Memory B cell (primary cell): ENCODE data around the gene ADGB.
"Not testable (repeated sequence)": the region's sequence is repeated elsewhere in the genome, so short reads cannot be mapped to it uniquely, and the experiment has no call there.

ENCODE experiments used
- ATAC-seq: fragments of 150-1000 bp; cut with Tn5 transposase; 2 replicates; pipeline ENCODE4 v1.10.0; 2021; ENCODE audit warnings: low read depth, mild to moderate bottlenecking, moderate library complexity
- DNase-seq, 2 donors: peaks; one replicate each; pipeline ENCODE4 v3.0.0; 2022; ENCODE audit warnings: low spot score in 2 of 2
- H3K27ac Mint-ChIP-seq: one replicate; pipeline ENCODE4 v1.8.0; 2022; ENCODE audit warnings: mild to moderate bottlenecking, moderate library complexity, mixed read lengths
- H3K27me3 Mint-ChIP-seq: one replicate; pipeline ENCODE4 v1.8.0; 2022; ENCODE audit warnings: mixed read lengths
- H3K36me3 Mint-ChIP-seq: one replicate; pipeline ENCODE4 v1.8.0; 2022; ENCODE audit warnings: mild to moderate bottlenecking, mixed read lengths
- H3K4me1 Mint-ChIP-seq: one replicate; pipeline ENCODE4 v1.8.0; 2022; ENCODE audit warnings: mixed read lengths
- H3K4me3 Mint-ChIP-seq: one replicate; pipeline ENCODE4 v1.8.0; 2022; ENCODE audit warnings: mild to moderate bottlenecking, moderate library complexity, mixed read lengths
- H3K9me3 Mint-ChIP-seq: one replicate; pipeline ENCODE4 v1.8.0; 2022; ENCODE audit warnings: mixed read lengths

ADGB gene

GRCh38 chr6:146753306-146753705 lies 154.5 kb downstream of the ADGB start:
- DNase-seq (no peak), ATAC-seq (no peak)
- Mint-ChIP-seq H3K4me3 (no peak overlapping the region), H3K27me3 (no peaks in the 10 kb centered on the region), H3K4me1 (no peaks in the 10 kb centered on the region), H3K27ac (no peak overlapping the region), H3K9me3 (peaks cover 2% of the 10 kb centered on the region), H3K36me3 (no peaks in the 10 kb centered on the region)

GRCh38 chr6:146767632-146768031 lies 168.9 kb downstream of the ADGB start:
- peaks cover 2% of the 10 kb centered on the region for H3K4me1 Mint-ChIP-seq
- H3K27me3 Mint-ChIP-seq = peaks cover 3% of the 10 kb centered on the region
- H3K36me3 Mint-ChIP-seq = no peaks in the 10 kb centered on the region
- no peaks in the 10 kb centered on the region for H3K9me3 Mint-ChIP-seq
- no peak overlapping the region for H3K4me3 Mint-ChIP-seq
- no peak for DNase-seq
- no peak for ATAC-seq
- no peak overlapping the region for H3K27ac Mint-ChIP-seq

GRCh38 chr6:146768722-146769121 lies 169.9 kb downstream of the ADGB start:
- Mint-ChIP-seq H3K4me1 (peaks cover 2% of the 10 kb centered on the region), H3K36me3 (no peaks in the 10 kb centered on the region), H3K27ac (no peak overlapping the region), H3K4me3 (no peak overlapping the region), H3K27me3 (peaks cover 3% of the 10 kb centered on the region), H3K9me3 (no peaks in the 10 kb centered on the region)
- no peak for DNase-seq
- ATAC-seq = no peak

- Mint-ChIP-seq H3K36me3 (no peaks in the 10 kb centered on the region), H3K27ac (no peak overlapping the region), H3K27me3 (peaks cover 3% of the 10 kb centered on the region), H3K4me3 (no peak overlapping the region), H3K4me1 (peaks cover 2% of the 10 kb centered on the region), H3K9me3 (no peaks in the 10 kb centered on the region)
- ATAC-seq (no peak), DNase-seq (no peak)
Observed at GRCh38 chr6:146770275-146770964, 171.6 kb downstream of the ADGB start.

- Mint-ChIP-seq H3K36me3 (no peaks in the 10 kb centered on the region), H3K27me3 (peaks cover 3% of the 10 kb centered on the region), H3K4me3 (no peak overlapping the region), H3K9me3 (no peaks in the 10 kb centered on the region), H3K4me1 (peaks cover 2% of the 10 kb centered on the region), H3K27ac (no peak overlapping the region)
- no peak for DNase-seq
- peak; percentile 48 for ATAC-seq
Observed at GRCh38 chr6:146770965-146771735, 172.4 kb downstream of the ADGB start.

GRCh38 chr6:146775220-146775619 lies 176.4 kb downstream of the ADGB start:
- H3K4me1 Mint-ChIP-seq = peaks cover 2% of the 10 kb centered on the region
- H3K27ac Mint-ChIP-seq = no peak overlapping the region
- H3K27me3 Mint-ChIP-seq = peaks cover 3% of the 10 kb centered on the region
- ATAC-seq (no peak), DNase-seq (no peak)
- H3K9me3 Mint-ChIP-seq = no peaks in the 10 kb centered on the region
- no peaks in the 10 kb centered on the region for H3K36me3 Mint-ChIP-seq
- H3K4me3 Mint-ChIP-seq = no peak overlapping the region

- DNase-seq = no peak
- no peak overlapping the region for H3K27ac Mint-ChIP-seq
- H3K9me3 Mint-ChIP-seq = no peaks in the 10 kb centered on the region
- no peaks in the 10 kb centered on the region for H3K36me3 Mint-ChIP-seq
- H3K4me3 Mint-ChIP-seq = no peak overlapping the region
- no peak for ATAC-seq
- no peaks in the 10 kb centered on the region for H3K4me1 Mint-ChIP-seq
- H3K27me3 Mint-ChIP-seq = no peaks in the 10 kb centered on the region
Observed at GRCh38 chr6:146781836-146782235, 183.1 kb downstream of the ADGB start.

- ATAC-seq = peak; percentile 45
- no peak for DNase-seq
Observed at GRCh38 chr6:146785001-146785585, 186.3 kb downstream of the ADGB start.

GRCh38 chr6:146787876-146788508 lies 189.2 kb downstream of the ADGB start:
- no peak for ATAC-seq
- Mint-ChIP-seq H3K27me3 (peaks cover 3% of the 10 kb centered on the region), H3K4me3 (no peak overlapping the region), H3K36me3 (no peaks in the 10 kb centered on the region), H3K27ac (no peak overlapping the region), H3K4me1 (no peaks in the 10 kb centered on the region), H3K9me3 (peaks cover 2% of the 10 kb centered on the region)
- no peak for DNase-seq

More at GRCh38 chr6:146785001-146785585, 186.3 kb downstream of the ADGB start:
- no peak overlapping the region for H3K4me3 Mint-ChIP-seq
- no peaks in the 10 kb centered on the region for H3K36me3 Mint-ChIP-seq
- H3K27me3 Mint-ChIP-seq = peaks cover 3% of the 10 kb centered on the region
- no peaks in the 10 kb centered on the region for H3K9me3 Mint-ChIP-seq
- H3K4me1 Mint-ChIP-seq = no peaks in the 10 kb centered on the region
- H3K27ac Mint-ChIP-seq = no peak overlapping the region

- H3K4me1 Mint-ChIP-seq = no peaks in the 10 kb centered on the region
- H3K4me3 Mint-ChIP-seq = no peak overlapping the region
- no peak overlapping the region for H3K27ac Mint-ChIP-seq
- ATAC-seq (no peak), DNase-seq (no peak)
- no peaks in the 10 kb centered on the region for H3K36me3 Mint-ChIP-seq
- H3K27me3 Mint-ChIP-seq = peaks cover 3% of the 10 kb centered on the region
- peaks cover 2% of the 10 kb centered on the region for H3K9me3 Mint-ChIP-seq
Observed at GRCh38 chr6:146790561-146791091, 191.9 kb downstream of the ADGB start.

GRCh38 chr6:146791930-146792329 lies 193.2 kb downstream of the ADGB start:
- no peaks in the 10 kb centered on the region for H3K4me1 Mint-ChIP-seq
- ATAC-seq = no peak

GRCh38 chr6:146793218-146793617 lies 194.4 kb downstream of the ADGB start:
- not testable (repeated sequence) for H3K4me3 Mint-ChIP-seq, ATAC-seq, H3K27me3 Mint-ChIP-seq, H3K27ac Mint-ChIP-seq, DNase-seq, H3K9me3 Mint-ChIP-seq, H3K36me3 Mint-ChIP-seq, H3K4me1 Mint-ChIP-seq

More at GRCh38 chr6:146791930-146792329, 193.2 kb downstream of the ADGB start:
- H3K27ac Mint-ChIP-seq = no peak overlapping the region
- H3K27me3 Mint-ChIP-seq = peaks cover 3% of the 10 kb centered on the region
- H3K36me3 Mint-ChIP-seq = no peaks in the 10 kb centered on the region
- H3K9me3 Mint-ChIP-seq = peaks cover 2% of the 10 kb centered on the region
- no peak for DNase-seq
- H3K4me3 Mint-ChIP-seq = no peak overlapping the region

GRCh38 chr6:146795479-146796133 lies 196.8 kb downstream of the ADGB start:
- H3K4me1 Mint-ChIP-seq = no peaks in the 10 kb centered on the region
- no peaks in the 10 kb centered on the region for H3K27me3 Mint-ChIP-seq
- no peak overlapping the region for H3K27ac Mint-ChIP-seq

More at GRCh38 chr6:146795479-146796133, 196.8 kb downstream of the ADGB start:
- Mint-ChIP-seq H3K4me3 (no peak overlapping the region), H3K9me3 (peaks cover 3% of the 10 kb centered on the region), H3K36me3 (no peaks in the 10 kb centered on the region)
- no peak for ATAC-seq
- DNase-seq = no peak
